Measurements from ENCODE around the gene HPSE2.

HPSE2 gene

DNA sequence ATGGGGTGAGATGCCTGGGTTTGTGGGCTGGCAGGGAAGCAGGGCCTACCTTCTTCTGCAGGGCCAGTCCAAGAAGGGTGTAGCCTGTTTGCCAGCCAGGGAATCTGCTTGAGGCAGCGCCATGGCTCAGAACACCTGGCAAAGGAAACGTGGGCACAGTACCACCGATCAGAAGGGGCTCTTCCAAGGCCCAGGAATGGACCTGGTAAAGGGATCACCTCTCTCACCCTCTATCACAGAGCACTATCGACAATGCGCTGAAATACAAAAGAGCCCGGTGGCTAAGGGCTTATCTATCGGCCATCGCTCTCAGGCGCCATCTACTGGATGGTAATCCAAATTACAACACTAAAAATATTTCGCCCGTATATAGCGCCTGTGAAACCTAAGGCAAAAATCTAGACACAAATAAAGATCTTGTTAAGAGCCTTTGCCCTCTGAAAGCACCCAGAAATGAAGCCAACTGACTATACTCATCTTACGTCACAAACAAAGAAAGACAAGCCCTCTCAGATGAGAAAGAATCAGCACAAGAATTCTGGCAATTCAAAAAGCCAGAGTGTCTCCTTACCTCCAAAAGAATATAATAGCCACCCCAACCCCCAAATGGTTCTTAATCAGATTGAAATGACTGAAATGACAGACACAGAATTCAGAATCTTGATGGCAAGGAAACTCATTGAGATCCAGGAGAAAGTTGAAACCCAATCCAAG lies 571.2 kb downstream of the HPSE2 start:
- TF ChIP-seq POLR2AphosphoS5 (IDR thresholded peaks at IDR 0.05; ENCODE audit: low read depth, low read length) (no peak), POLR2A (IDR thresholded peaks at IDR 0.05; ENCODE audit: low read depth, low read length) (no peak), TAF1 (IDR thresholded peaks at IDR 0.05; ENCODE audit: borderline replicate concordance, low read depth, low read length) (no peak)
- DNase-seq (ENCODE audit: insufficient read length) (peak; percentile 13), FAIRE-seq (peak; percentile 78)

DNA sequence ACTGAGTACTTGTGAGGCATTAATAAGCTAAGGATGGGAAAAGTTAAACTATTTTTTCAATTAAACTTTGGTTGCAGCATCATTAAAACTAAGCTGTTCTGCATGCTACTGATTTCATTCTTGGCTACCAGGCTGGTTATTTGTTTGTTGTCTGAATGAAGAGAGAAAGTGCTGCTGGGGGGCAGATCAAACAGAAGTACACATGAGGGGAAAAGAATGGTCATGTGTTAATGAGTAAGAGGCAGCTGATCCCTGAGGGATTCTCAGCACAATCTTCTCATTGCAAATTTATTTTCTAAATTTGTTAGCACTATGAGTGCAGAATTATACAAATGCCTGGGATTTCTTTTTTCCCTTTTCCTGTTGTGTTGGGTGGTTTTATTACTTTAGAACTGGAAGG lies 575.7 kb downstream of the HPSE2 start:
- no peak for FAIRE-seq
- no peak for DNase-seq (ENCODE audit: insufficient read length)
- TF ChIP-seq POLR2A (IDR thresholded peaks at IDR 0.05; ENCODE audit: low read depth, low read length) (no peak), POLR2AphosphoS5 (IDR thresholded peaks at IDR 0.05; ENCODE audit: low read depth, low read length) (no peak), TAF1 (IDR thresholded peaks at IDR 0.05; ENCODE audit: borderline replicate concordance, low read depth, low read length) (no peak)

DNA sequence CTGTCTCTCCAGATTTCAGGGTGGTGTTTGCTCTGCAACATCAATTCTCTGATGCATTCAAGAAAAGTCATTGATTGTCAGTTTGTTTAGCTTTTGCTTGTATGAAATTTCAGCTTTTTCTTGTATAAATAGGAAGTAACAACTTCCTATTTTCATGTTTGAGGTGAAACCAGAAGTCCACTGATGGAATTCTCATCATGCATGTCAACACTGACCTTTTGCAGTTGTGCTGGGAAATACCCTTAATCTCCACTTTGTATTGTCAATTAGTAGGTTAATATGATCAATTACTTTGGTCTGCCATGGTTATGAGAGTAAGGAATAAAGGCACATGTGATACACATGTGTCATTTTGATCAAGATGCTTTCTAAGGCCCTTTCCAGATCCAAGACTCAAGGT lies 580.2 kb downstream of the HPSE2 start:
- DNase-seq (ENCODE audit: insufficient read length) (no peak), FAIRE-seq (no peak)
- TF ChIP-seq POLR2AphosphoS5 (IDR thresholded peaks at IDR 0.05; ENCODE audit: low read depth, low read length), result no peak
- no peak for TF ChIP-seq TAF1 (IDR thresholded peaks at IDR 0.05; ENCODE audit: borderline replicate concordance, low read depth, low read length)
- no peak for TF ChIP-seq POLR2A (IDR thresholded peaks at IDR 0.05; ENCODE audit: low read depth, low read length)

DNA sequence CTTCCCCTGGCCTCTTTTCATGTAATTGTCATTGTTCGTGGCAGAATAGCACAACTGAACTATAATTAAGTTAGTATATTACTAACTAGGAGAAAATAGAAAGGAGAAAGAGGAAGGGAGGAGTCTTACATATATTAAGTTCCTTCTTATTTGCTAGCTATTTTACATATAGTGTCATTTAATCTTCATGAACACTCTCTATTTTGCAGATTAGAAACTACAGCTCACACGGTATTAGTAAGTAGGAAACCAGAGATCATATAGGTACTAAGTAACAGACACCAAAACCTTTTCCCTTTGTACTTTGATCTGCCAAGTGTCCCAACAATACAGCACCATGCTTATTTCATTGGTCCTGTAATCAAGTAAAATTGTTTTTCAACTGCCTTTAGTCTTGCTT lies 586.5 kb downstream of the HPSE2 start:
- no peak for FAIRE-seq
- TF ChIP-seq POLR2AphosphoS5 (IDR thresholded peaks at IDR 0.05; ENCODE audit: low read depth, low read length) (no peak), POLR2A (IDR thresholded peaks at IDR 0.05; ENCODE audit: low read depth, low read length) (no peak), TAF1 (IDR thresholded peaks at IDR 0.05; ENCODE audit: borderline replicate concordance, low read depth, low read length) (no peak)
- no peak for DNase-seq (ENCODE audit: insufficient read length)

DNA sequence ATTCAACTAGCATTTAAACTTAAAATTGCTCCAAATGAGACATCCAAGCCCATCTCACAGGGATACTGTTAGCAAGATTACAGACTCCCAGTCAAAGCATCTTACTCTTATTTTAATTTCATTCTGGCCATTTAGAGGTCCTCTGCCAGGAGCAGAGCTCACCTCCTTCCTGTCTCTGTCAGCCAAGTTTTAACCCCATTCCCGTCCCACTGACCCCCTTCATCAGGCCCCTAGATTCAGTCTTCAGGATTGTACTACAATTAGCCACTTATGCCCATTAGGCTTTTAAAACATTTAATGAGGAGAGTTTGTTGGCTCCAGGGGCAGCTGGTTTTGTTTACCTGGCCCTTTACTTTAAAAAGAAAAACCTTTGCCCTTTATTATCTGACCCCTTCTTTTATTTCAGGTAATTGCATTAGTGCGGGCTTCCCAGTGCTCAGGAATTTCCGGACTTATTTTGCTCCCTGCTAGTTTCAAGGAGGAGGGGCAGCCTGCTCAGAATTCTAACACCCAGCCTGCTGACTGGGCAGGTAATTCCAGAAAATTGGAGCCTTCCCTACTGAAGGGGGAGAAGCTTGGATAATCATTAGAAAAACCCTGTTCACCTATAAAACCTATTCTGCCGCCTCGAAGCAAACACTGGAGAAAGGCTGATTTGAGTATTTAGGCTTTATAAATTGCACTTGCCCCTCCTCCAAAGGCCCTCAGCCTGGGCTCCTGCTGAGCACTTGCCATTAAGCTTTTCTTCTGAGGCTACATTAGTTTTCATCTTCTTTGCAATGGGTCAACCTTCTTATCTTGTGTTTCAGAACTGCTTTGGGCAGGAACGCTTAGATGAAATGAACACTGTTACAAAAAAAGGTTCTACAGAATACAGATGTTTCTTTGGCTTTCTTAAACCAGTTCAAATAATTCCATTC lies 588.4 kb downstream of the HPSE2 start:
- FAIRE-seq (no peak), DNase-seq (ENCODE audit: insufficient read length) (no peak)
- TF ChIP-seq POLR2A (IDR thresholded peaks at IDR 0.05; ENCODE audit: low read depth, low read length) (no peak), POLR2AphosphoS5 (IDR thresholded peaks at IDR 0.05; ENCODE audit: low read depth, low read length) (no peak), TAF1 (IDR thresholded peaks at IDR 0.05; ENCODE audit: borderline replicate concordance, low read depth, low read length) (no peak)

DNA sequence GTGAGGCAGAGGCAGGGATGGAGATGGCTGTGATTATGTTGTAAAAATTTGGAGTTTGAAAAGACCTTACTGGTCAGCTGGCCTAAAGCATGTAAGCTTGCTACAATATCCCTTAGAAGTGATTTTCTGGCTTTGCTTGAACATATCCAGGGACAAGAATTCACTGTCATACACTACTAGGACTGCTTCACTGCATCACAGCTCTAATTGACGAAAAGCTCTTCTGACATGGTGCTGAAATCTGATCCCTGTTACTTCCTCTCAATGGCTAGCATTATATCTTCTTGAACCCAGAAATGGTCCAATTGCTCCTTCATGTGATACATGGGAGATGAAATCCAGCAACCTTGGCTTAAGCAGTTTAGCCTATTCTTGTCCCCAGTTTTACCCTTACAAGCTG lies 591.2 kb downstream of the HPSE2 start:
- DNase-seq (ENCODE audit: insufficient read length), result no peak
- no peak for FAIRE-seq
- TF ChIP-seq POLR2A (IDR thresholded peaks at IDR 0.05; ENCODE audit: low read depth, low read length), result no peak
- no peak for TF ChIP-seq POLR2AphosphoS5 (IDR thresholded peaks at IDR 0.05; ENCODE audit: low read depth, low read length)
- TF ChIP-seq TAF1 (IDR thresholded peaks at IDR 0.05; ENCODE audit: borderline replicate concordance, low read depth, low read length), result no peak

DNA sequence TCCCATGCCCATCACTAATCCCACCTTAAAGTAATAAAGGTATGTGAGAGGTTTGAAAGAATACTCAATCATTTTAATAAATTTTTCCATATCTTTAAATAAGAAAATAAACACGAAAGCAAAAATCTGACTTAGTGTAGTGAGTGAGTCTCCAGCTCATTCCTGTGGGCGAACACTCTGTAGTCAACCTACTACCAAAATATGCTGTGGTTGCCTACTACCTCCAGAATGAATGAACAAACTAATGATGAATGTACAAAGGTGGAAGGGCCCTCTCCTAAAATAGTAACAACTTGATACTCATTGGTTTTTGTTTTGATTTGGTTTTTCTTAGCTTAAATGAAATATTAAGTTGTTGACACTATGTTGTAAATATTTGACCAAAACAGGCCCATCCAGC lies 593.4 kb downstream of the HPSE2 start:
- DNase-seq (ENCODE audit: insufficient read length), result no peak
- FAIRE-seq, result no peak

DNA sequence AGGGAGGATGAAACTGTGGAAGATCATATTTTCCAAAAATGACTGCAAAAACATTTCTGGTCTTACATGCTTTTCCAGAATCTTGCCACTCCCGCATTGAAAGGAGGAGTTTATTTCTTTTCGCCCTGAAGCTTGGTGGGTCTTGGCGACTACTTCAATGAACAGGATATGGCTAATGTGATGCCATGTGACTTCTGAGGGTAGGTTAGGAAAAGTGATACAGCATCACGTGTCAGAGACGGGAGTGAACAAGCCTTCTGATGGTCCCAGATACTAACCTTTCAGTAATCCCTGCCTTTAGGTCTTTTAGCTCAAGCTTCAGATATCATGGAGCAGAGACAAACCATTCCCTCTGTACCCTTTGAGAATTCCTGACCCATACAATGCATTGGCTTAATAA lies 596.7 kb downstream of the HPSE2 start:
- FAIRE-seq, result no peak
- no peak for TF ChIP-seq POLR2A (IDR thresholded peaks at IDR 0.05; ENCODE audit: low read depth, low read length)
- TF ChIP-seq POLR2AphosphoS5 (IDR thresholded peaks at IDR 0.05; ENCODE audit: low read depth, low read length), result no peak
- TF ChIP-seq TAF1 (IDR thresholded peaks at IDR 0.05; ENCODE audit: borderline replicate concordance, low read depth, low read length), result no peak

More for the DNA sequence above, 593.4 kb downstream of the HPSE2 start:
- TF ChIP-seq POLR2AphosphoS5 (IDR thresholded peaks at IDR 0.05; ENCODE audit: low read depth, low read length), result no peak
- no peak for TF ChIP-seq POLR2A (IDR thresholded peaks at IDR 0.05; ENCODE audit: low read depth, low read length)
- no peak for TF ChIP-seq TAF1 (IDR thresholded peaks at IDR 0.05; ENCODE audit: borderline replicate concordance, low read depth, low read length)

DNA sequence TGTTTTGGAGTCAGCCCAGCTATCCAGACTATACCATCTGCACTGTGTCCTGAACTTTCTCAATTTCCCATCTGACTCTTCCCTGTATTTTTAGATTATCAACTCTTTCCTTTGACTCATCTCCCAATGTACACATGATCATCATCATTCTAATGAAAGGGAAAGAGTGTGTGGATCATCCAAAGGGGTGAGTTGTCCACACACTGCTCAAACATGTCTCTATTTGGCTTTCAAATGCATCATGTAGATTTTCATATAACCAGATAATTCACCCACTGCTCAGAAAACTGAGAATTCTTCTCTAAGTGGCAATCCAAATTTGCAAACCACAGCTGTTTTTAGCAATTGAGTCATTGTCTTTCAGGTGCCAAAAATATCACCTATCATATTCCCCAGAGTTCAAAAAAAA lies 598.7 kb downstream of the HPSE2 start:
- TF ChIP-seq TAF1 (IDR thresholded peaks at IDR 0.05; ENCODE audit: borderline replicate concordance, low read depth, low read length), result no peak
- DNase-seq (ENCODE audit: insufficient read length), result no peak
- no peak for FAIRE-seq

More for the DNA sequence above, 596.7 kb downstream of the HPSE2 start:
- no peak for DNase-seq (ENCODE audit: insufficient read length)

DNA sequence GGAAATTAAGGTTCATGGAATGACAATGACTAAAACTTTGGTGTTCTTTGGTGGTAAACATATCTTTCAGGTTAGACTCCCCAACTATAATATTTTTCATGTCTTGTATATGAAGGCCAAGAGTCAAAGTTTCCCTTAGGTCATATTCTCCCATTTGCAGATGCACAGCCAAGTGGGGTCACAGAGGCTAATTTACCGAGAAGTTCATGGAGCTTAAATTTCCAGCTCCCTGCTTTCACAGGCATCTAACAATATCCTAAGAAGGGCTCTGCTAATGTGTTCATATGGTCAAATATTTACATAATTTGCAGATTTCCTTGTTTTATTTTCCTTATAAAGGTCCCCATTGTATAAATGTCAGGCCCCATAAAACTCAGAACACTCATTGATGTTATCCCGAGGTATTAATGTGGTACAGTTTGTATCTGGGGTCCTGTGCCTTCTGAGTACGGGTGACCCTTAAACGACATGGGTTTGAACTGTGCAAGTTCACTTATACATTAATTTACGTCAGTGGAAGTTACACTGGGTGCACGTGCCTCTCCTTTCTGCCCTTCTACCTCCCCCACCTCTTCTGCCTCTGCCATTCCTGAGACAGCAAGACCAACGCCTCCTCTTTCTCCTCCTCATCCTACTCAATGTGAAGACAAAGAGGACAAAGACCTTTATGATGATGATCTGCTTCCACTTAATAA lies 603.0 kb downstream of the HPSE2 start:
- TF ChIP-seq POLR2AphosphoS5 (IDR thresholded peaks at IDR 0.05; ENCODE audit: low read depth, low read length) (no peak), POLR2A (IDR thresholded peaks at IDR 0.05; ENCODE audit: low read depth, low read length) (no peak), TAF1 (IDR thresholded peaks at IDR 0.05; ENCODE audit: borderline replicate concordance, low read depth, low read length) (no peak)
- DNase-seq (ENCODE audit: insufficient read length), result no peak

DNA sequence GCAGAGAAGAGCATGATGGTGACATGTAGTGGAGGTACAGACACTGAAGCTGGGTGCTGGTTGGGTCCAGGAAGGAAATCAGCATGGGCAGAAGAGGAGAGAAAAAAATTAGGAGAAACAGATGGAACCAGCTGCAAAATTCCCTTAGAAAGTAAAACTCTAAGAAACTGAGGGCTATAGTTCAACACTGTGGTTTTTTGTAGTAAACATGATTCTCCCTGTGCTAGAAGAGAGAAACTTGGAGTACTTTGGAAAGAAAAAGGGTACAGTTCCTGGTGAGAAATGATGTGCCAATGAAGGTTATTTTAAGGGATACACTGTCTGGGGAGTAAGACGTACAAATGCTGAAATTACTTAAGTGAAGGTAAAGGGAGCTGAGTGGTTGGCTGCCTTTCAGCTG lies 607.4 kb downstream of the HPSE2 start:
- FAIRE-seq (no peak), DNase-seq (ENCODE audit: insufficient read length) (no peak)
- TF ChIP-seq TAF1 (IDR thresholded peaks at IDR 0.05; ENCODE audit: borderline replicate concordance, low read depth, low read length) (no peak), POLR2AphosphoS5 (IDR thresholded peaks at IDR 0.05; ENCODE audit: low read depth, low read length) (no peak), POLR2A (IDR thresholded peaks at IDR 0.05; ENCODE audit: low read depth, low read length) (no peak)

More for the DNA sequence above, 603.0 kb downstream of the HPSE2 start:
- no peak for FAIRE-seq
